ENCODE data around the gene PDP2.

PDP2 gene

DNA sequence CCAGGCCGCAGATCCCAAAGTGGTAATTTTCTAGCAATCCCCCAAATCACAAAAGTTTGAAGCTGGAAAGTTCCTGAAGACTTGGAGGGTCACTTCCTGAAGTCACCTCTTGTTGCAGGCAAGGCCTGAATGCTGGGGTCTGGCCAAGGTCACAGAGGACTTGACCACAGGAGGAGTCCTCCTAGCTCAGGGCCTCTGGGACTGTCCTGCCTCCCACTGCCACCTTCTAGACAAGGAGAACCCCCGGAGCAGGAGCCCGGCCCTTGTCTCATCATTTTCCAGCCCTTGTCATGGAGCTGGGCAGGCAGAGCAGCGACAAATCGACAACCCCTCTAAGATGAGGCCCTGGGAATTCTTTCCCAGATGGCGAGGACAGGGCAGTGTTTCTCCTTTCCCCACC is 38.0 kb downstream of the PDP2 start:
- no peak overlapping the region for H3K4me3 ChIP-seq (ENCODE audit: low read depth in 1 of 2, low read length in 2 of 2)
- H3K79me2 ChIP-seq (ENCODE audit: insufficient read depth, low read length) = no peaks in the 10 kb centered on the region
- peaks cover 7% of the 10 kb centered on the region for H3K27me3 ChIP-seq (ENCODE audit: insufficient read depth, low read length, poor library complexity)
- H3K9ac ChIP-seq (ENCODE audit: low read depth, low read length) = no peak overlapping the region
- no peak for TF ChIP-seq EZH2 (IDR thresholded peaks at IDR 0.05; ENCODE audit: borderline replicate concordance, low read depth, low read length, severe bottlenecking)
- TF ChIP-seq, protein P1, sequence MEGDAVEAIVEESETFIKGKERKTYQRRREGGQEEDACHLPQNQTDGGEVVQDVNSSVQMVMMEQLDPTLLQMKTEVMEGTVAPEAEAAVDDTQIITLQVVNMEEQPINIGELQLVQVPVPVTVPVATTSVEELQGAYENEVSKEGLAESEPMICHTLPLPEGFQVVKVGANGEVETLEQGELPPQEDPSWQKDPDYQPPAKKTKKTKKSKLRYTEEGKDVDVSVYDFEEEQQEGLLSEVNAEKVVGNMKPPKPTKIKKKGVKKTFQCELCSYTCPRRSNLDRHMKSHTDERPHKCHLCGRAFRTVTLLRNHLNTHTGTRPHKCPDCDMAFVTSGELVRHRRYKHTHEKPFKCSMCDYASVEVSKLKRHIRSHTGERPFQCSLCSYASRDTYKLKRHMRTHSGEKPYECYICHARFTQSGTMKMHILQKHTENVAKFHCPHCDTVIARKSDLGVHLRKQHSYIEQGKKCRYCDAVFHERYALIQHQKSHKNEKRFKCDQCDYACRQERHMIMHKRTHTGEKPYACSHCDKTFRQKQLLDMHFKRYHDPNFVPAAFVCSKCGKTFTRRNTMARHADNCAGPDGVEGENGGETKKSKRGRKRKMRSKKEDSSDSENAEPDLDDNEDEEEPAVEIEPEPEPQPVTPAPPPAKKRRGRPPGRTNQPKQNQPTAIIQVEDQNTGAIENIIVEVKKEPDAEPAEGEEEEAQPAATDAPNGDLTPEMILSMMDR (IDR thresholded peaks at IDR 0.05; ENCODE audit: borderline replicate concordance, extremely low read depth, low read length, poor library complexity, severe bottlenecking) = no peak
- no peak overlapping the region for H3K27ac ChIP-seq (ENCODE audit: low read length)
- H3K36me3 ChIP-seq (ENCODE audit: insufficient read depth, low read length) = no peaks in the 10 kb centered on the region
- DNase-seq = no peak
- no peaks in the 10 kb centered on the region for H3K9me3 ChIP-seq (ENCODE audit: insufficient read depth, low read length, severe bottlenecking)
- no peak overlapping the region for H2AFZ ChIP-seq (ENCODE audit: low read depth, low read length)
- 0 out of 2 replicates have a peak, but pooled peaks cover 3% of the 10 kb centered on the region for H4K20me1 ChIP-seq (ENCODE audit: insufficient read depth, low read length)
- no peaks in the 10 kb centered on the region for H3K4me1 ChIP-seq (ENCODE audit: insufficient read depth, low read length)
- no peak overlapping the region for H3K4me2 ChIP-seq (ENCODE audit: insufficient read depth, low read length)
- no peak for ATAC-seq (ENCODE audit: insufficient read depth, low read depth)

DNA sequence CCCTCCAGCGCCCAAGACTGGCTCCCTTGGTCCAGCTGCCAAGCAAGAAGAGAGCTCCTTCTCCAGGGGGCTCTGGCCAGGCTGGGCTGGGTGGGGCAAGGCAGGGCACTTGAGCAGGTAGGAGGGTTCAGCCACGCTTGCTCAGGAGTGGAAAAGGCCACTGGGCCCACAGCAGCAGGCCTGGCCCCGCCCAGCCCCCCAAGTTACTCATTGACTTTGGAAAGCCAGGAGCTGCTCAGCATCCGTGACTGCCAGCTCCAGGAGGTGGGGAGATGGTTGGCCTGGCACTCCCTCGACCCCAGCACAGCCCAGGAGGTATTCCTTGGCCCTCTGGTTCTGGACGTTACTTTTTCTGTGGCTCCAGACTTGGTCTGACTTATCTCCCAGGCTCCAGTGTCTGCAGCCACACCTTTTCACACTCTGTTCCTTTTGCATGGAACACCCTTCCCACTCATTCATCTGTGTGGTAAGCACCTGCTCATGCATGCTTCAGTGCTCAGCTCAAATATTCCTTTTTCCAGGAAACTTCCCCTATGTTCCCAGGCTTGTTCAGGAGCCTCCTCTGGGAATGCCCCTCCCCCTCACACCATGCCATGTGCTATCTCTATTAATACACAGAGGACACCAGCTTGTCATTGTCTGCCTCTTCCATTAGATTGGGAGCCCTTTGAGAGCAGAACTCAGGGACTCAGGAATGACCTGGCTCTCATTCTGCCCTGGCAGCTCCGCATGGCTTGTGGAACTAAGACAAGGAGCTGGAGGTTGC is 38.7 kb downstream of the PDP2 start, which contains the start of gene CDH16:
TSS of gene CDH16 (minus strand) at position 83 of the 766 bp plus-strand sequence. CDS start 820 bp downstream, outside the sequence.
- no peak for TF ChIP-seq EZH2 (IDR thresholded peaks at IDR 0.05; ENCODE audit: borderline replicate concordance, low read depth, low read length, severe bottlenecking)
- TF ChIP-seq, protein P1 (IDR thresholded peaks at IDR 0.05; ENCODE audit: borderline replicate concordance, extremely low read depth, low read length, poor library complexity, severe bottlenecking) = no peak
- no peak within 1 kb of the TSS for H3K4me3 ChIP-seq (ENCODE audit: low read depth in 1 of 2, low read length in 2 of 2)
- no peaks in the 10 kb centered on the region for H3K79me2 ChIP-seq (ENCODE audit: insufficient read depth, low read length)
- H2AFZ ChIP-seq (ENCODE audit: low read depth, low read length) = no peak within 1 kb of the TSS
- no peaks in the 10 kb centered on the region for H3K4me1 ChIP-seq (ENCODE audit: insufficient read depth, low read length)
- no peaks in the 10 kb centered on the region for H3K36me3 ChIP-seq (ENCODE audit: insufficient read depth, low read length)
- H3K9ac ChIP-seq (ENCODE audit: low read depth, low read length) = no peak within 1 kb of the TSS
- 0 out of 2 replicates have a peak, but pooled peaks cover 3% of the 10 kb centered on the region for H4K20me1 ChIP-seq (ENCODE audit: insufficient read depth, low read length)
- no peak within 1 kb of the TSS for H3K4me2 ChIP-seq (ENCODE audit: insufficient read depth, low read length)
- no peak within 1 kb of the TSS for H3K27ac ChIP-seq (ENCODE audit: low read length)
- DNase-seq (no peak), ATAC-seq (ENCODE audit: insufficient read depth, low read depth) (no peak)
- no peaks in the 10 kb centered on the region for H3K9me3 ChIP-seq (ENCODE audit: insufficient read depth, low read length, severe bottlenecking)
- H3K27me3 ChIP-seq (ENCODE audit: insufficient read depth, low read length, poor library complexity) = peaks cover 7% of the 10 kb centered on the region

DNA sequence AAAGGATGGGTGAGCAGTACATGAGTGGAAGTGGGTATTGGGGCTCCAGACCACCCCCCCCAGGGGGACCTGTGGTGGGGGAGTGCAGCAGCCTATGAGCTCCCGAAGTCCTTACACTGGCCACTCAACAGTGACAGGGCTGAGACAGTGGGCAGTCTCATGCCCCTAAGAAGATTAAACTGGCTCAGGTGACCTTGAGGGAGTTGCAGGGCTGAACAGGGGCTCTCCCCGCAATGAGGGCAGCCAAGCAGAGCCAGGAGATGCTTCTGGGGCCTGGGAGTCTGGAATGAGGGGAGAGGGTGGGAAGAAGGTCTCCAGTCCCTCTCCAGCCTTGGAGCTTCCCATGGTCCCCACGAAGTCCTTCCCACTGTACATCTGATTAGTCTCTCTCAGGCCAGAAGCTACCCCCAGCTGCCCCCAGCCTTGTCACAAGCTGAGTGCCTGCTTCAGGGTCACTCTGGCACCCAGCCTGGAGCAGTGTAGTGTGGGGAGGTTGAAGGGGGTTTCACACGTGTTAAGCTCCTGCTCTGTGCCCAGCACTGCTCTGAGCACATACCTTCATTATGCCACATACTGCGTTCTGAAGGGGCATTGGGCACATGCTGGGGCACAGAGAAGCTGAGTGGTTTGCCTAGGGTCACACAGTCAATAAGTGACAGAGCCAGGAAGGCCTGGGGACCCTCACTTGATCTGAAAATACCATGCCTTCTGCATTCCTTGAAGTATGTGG is 39.4 kb downstream of the PDP2 start:
- H3K27me3 ChIP-seq (ENCODE audit: insufficient read depth, low read length, poor library complexity) = peaks cover 7% of the 10 kb centered on the region
- no peak overlapping the region for H2AFZ ChIP-seq (ENCODE audit: low read depth, low read length)
- no peaks in the 10 kb centered on the region for H3K4me1 ChIP-seq (ENCODE audit: insufficient read depth, low read length)
- H3K9ac ChIP-seq (ENCODE audit: low read depth, low read length) = no peak overlapping the region
- no peaks in the 10 kb centered on the region for H3K9me3 ChIP-seq (ENCODE audit: insufficient read depth, low read length, severe bottlenecking)
- ATAC-seq (ENCODE audit: insufficient read depth, low read depth) (no peak), DNase-seq (no peak)
- no peak overlapping the region for H3K4me3 ChIP-seq (ENCODE audit: low read depth in 1 of 2, low read length in 2 of 2)
- no peaks in the 10 kb centered on the region for H3K36me3 ChIP-seq (ENCODE audit: insufficient read depth, low read length)
- no peak overlapping the region for H3K4me2 ChIP-seq (ENCODE audit: insufficient read depth, low read length)
- H3K79me2 ChIP-seq (ENCODE audit: insufficient read depth, low read length) = no peaks in the 10 kb centered on the region
- H4K20me1 ChIP-seq (ENCODE audit: insufficient read depth, low read length) = 0 out of 2 replicates have a peak, but pooled peaks cover 3% of the 10 kb centered on the region
- no peak for TF ChIP-seq EZH2 (IDR thresholded peaks at IDR 0.05; ENCODE audit: borderline replicate concordance, low read depth, low read length, severe bottlenecking)
- TF ChIP-seq, protein P1 (IDR thresholded peaks at IDR 0.05; ENCODE audit: borderline replicate concordance, extremely low read depth, low read length, poor library complexity, severe bottlenecking) = no peak
- no peak overlapping the region for H3K27ac ChIP-seq (ENCODE audit: low read length)
